HepG2 (cell line): ENCODE measurements around the gene PGS1. TPM values are rescaled to one million over a fixed set of nuclear protein-coding genes. Genes with fewer than 3 reads are reported as not detected.
A peak's percentile ranks its signal among the peaks of the same experiment; 100 is the strongest.

Source experiments
- BHLHE40 ChIP-seq: IDR thresholded peaks from 2 replicates; pipeline ENCODE4 v1.6.1; 2011; ENCODE audit warnings: low read length, improper control_type of control experiment
- JARID2 ChIP-seq: sonication (generic); formaldehyde crosslinking; IDR thresholded peaks from 2 replicates; pipeline ENCODE4 v1.8.1; 2023; ENCODE audit warnings: missing genetic modification reagents, inconsistent platforms; ENCODE audit not compliant: insufficient replicate concordance
- MED13 ChIP-seq: sonication (generic); formaldehyde crosslinking; IDR thresholded peaks from 2 replicates; pipeline ENCODE4 v1.5.0; 2020; ENCODE audit warnings: missing genetic modification reagents
- MTF1 ChIP-seq: sonication (generic); formaldehyde crosslinking; IDR thresholded peaks from 2 replicates; pipeline ENCODE4 v1.5.0; 2020; ENCODE audit warnings: missing genetic modification reagents
- NR3C1 ChIP-seq: sonication (generic); formaldehyde crosslinking; IDR thresholded peaks from 2 replicates; pipeline ENCODE4 v1.4.0; 2020; ENCODE audit warnings: missing genetic modification reagents
- POLR2A ChIP-seq, 2 experiments: IDR thresholded peaks; 2 replicates each; pipeline ENCODE4 v1.6.1; 2011; ENCODE audit warnings: low read depth in 2 of 2, low read length in 2 of 2, mild to moderate bottlenecking in 1 of 2, moderate library complexity in 1 of 2; ENCODE audit not compliant: insufficient read depth in 1 of 2
- RXRA ChIP-seq: sonication (generic); formaldehyde crosslinking; IDR thresholded peaks from 2 replicates; pipeline ENCODE4 v1.5.1; 2020; ENCODE audit warnings: missing genetic modification reagents
- SALL1 ChIP-seq: sonication (generic); formaldehyde crosslinking; IDR thresholded peaks from 2 replicates; pipeline ENCODE4 v1.8.0; 2022; ENCODE audit warnings: mild to moderate bottlenecking, missing genetic modification reagents
- SNAPC2 ChIP-seq: sonication (generic); formaldehyde crosslinking; IDR thresholded peaks from 2 replicates; pipeline ENCODE4 v1.8.1; 2022; ENCODE audit warnings: mild to moderate bottlenecking, missing genetic modification reagents
- SUZ12 ChIP-seq: fragments of 150-350 bp; IDR thresholded peaks from 2 replicates; pipeline ENCODE4 v1.6.1; 2014; ENCODE audit warnings: low read depth, low read length
- TBL1XR1 ChIP-seq: fragments of 150-350 bp; IDR thresholded peaks from 2 replicates; pipeline ENCODE4 v1.6.1; 2014; ENCODE audit warnings: borderline replicate concordance, low read length; ENCODE audit not compliant: partially characterized antibody
- TOE1 ChIP-seq: sonication (generic); formaldehyde crosslinking; IDR thresholded peaks from 2 replicates; pipeline ENCODE4 v1.4.0; 2020; ENCODE audit warnings: mild to moderate bottlenecking, missing genetic modification reagents
- ZNF224 ChIP-seq: sonication (generic); formaldehyde crosslinking; IDR thresholded peaks from 2 replicates; pipeline ENCODE4 v1.5.0; 2020; ENCODE audit warnings: mild to moderate bottlenecking, missing genetic modification reagents
- ZNF737 ChIP-seq: sonication (generic); formaldehyde crosslinking; IDR thresholded peaks from 2 replicates; pipeline ENCODE4 v1.5.0; 2020; ENCODE audit warnings: missing genetic modification reagents, mild to moderate bottlenecking, borderline replicate concordance
- polyA plus RNA-seq, 8 experiments: library from polyadenylated mRNA; depleted of rRNA in 3 of 8; stranded (reverse) in 7 of 8; unstranded in 1 of 8; fragments of >200 nt; fragmentation: Illumina TruSeq in 4 of 8; extraction: Trizol in 4 of 8; gene quantifications; 2 replicates each; pipeline versions ENCODE4 v1.2.1 to v1.2.3, GENCODE V29; 2011 to 2016; ENCODE audit warnings: low read depth in 4 of 8, missing spikeins in 1 of 8, mixed read lengths in 1 of 8; ENCODE audit not compliant: insufficient read depth in 1 of 8
- total RNA-seq, 5 experiments: library from RNA; depleted of rRNA; stranded (reverse); fragments of >200 nt; fragmentation: Illumina TruSeq; extraction: Trizol; gene quantifications; 2 replicates each; pipeline ENCODE4 v1.2.3, GENCODE V29; 2016; ENCODE audit warnings: low read depth in 1 of 5
- TF ChIP-seq, protein P1 (sequence below): sonication (generic); formaldehyde crosslinking; IDR thresholded peaks from 2 replicates; pipeline ENCODE4 v1.5.0; 2020; ENCODE audit warnings: missing genetic modification reagents
- TF ChIP-seq, protein P2 (sequence below): sonication (generic); formaldehyde crosslinking; IDR thresholded peaks from 2 replicates; pipeline ENCODE4 v1.5.1; 2020; ENCODE audit warnings: missing genetic modification reagents, mild to moderate bottlenecking, borderline replicate concordance
- TF ChIP-seq, protein P3 (sequence below): IDR thresholded peaks from 2 replicates; pipeline ENCODE4 v1.6.1; 2018; ENCODE audit warnings: missing genetic modification reagents
- TF ChIP-seq, protein P4 (sequence below): IDR thresholded peaks from 2 replicates; pipeline ENCODE4 v1.6.1; 2016
- TF ChIP-seq, protein P5 (sequence below): IDR thresholded peaks from 2 replicates; pipeline ENCODE4 v1.6.1; 2016; ENCODE audit warnings: low read depth, borderline replicate concordance
- TF ChIP-seq, protein P6 (sequence below): sonication (generic); formaldehyde crosslinking; IDR thresholded peaks from 2 replicates; pipeline ENCODE4 v1.4.0; 2020; ENCODE audit warnings: low read depth, missing genetic modification reagents

The PGS1 gene
- total and polyA plus RNA-seq, 2 of the 13 experiments (the other 11 are each of a cell fraction or from before 2014, with no cell fraction given) = 25.9 to 31.5 TPM

DNA sequence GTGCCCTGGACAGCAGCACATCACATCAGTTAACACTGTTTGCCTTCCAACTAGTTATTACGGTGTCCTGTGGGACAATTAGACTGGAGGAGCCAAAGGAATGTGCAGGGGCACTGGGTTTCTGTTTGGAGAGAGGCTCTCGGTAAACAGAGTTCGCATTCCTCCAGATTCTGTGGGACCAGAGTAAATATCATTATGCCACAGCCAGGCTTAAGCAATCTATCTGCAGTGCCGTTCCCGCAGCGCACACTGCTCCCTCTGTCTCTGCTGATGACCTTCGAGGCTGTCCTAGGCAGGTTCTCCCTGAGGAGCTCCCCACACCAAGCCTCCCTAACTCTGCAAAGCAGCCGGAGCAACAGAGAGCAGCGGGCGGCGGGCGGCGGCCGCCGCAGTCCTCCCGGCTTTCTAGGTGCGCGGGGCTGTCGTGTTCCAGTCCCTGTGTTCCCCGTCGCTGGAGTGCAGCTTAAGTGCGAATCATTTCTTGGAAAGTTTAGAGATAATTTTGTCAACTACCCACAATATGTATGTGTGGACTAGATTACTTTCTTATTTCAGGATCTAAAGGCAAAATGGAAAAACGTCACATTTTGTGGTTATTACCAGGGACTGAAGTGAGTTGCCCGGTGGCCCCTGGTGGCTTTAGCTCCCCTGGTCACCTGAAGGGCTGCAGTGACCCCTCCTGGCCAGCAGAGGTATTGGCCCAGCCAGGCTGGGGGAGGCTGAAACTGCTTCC lies 43.3 kb downstream of the PGS1 start (continued):
- TF ChIP-seq, protein P1, sequence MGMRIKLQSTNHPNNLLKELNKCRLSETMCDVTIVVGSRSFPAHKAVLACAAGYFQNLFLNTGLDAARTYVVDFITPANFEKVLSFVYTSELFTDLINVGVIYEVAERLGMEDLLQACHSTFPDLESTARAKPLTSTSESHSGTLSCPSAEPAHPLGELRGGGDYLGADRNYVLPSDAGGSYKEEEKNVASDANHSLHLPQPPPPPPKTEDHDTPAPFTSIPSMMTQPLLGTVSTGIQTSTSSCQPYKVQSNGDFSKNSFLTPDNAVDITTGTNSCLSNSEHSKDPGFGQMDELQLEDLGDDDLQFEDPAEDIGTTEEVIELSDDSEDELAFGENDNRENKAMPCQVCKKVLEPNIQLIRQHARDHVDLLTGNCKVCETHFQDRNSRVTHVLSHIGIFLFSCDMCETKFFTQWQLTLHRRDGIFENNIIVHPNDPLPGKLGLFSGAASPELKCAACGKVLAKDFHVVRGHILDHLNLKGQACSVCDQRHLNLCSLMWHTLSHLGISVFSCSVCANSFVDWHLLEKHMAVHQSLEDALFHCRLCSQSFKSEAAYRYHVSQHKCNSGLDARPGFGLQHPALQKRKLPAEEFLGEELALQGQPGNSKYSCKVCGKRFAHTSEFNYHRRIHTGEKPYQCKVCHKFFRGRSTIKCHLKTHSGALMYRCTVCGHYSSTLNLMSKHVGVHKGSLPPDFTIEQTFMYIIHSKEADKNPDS (CRISPR knock-in tag) = no peak
- TF ChIP-seq, protein P2, sequence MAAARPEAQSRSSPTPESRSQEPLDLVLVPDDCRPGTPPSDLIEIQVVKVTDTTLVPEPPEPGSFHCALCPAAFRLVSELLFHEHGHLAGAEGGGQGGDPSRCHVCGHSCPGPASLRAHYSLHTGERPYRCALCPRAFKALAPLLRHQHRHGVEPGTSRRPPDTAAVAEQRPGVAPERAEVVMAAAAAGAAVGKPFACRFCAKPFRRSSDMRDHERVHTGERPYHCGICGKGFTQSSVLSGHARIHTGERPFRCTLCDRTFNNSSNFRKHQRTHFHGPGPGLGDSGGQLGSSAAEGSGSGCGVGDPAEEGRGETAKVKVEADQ = peak; percentile 86
- TF ChIP-seq, protein P3, sequence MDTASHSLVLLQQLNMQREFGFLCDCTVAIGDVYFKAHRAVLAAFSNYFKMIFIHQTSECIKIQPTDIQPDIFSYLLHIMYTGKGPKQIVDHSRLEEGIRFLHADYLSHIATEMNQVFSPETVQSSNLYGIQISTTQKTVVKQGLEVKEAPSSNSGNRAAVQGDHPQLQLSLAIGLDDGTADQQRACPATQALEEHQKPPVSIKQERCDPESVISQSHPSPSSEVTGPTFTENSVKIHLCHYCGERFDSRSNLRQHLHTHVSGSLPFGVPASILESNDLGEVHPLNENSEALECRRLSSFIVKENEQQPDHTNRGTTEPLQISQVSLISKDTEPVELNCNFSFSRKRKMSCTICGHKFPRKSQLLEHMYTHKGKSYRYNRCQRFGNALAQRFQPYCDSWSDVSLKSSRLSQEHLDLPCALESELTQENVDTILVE (CRISPR knock-in tag) = peak; percentile 49; the same call in 1 of the 2 replicates
- TF ChIP-seq SALL1 (CRISPR knock-in tag) (peak; percentile 98), POLR2A (IDR thresholded peaks at IDR 0.05; ENCODE audit: insufficient read depth in 1 of 2, low read depth in 2 of 2, low read length in 2 of 2) (peak in 1 of 2 experiments; percentile 28; a peak in 1 of 4 replicates), SUZ12 (0 out of 2 replicates have a peak, but pooled peaks have one; percentile 7), NR3C1 (no peak), TBL1XR1 (peak; percentile 89), MTF1 (no peak), RXRA (peak; percentile 98), JARID2 (peak; percentile 77), SNAPC2 (no peak), BHLHE40 (peak; percentile 62), ZNF224 (no peak), TOE1 (CRISPR knock-in tag) (no peak), MED13 (CRISPR knock-in tag) (0 out of 2 replicates have a peak, but pooled peaks have one; percentile 74), ZNF737 (CRISPR knock-in tag) (0 out of 2 replicates have a peak, but pooled peaks have one; percentile 72)
- TF ChIP-seq, protein P4, sequence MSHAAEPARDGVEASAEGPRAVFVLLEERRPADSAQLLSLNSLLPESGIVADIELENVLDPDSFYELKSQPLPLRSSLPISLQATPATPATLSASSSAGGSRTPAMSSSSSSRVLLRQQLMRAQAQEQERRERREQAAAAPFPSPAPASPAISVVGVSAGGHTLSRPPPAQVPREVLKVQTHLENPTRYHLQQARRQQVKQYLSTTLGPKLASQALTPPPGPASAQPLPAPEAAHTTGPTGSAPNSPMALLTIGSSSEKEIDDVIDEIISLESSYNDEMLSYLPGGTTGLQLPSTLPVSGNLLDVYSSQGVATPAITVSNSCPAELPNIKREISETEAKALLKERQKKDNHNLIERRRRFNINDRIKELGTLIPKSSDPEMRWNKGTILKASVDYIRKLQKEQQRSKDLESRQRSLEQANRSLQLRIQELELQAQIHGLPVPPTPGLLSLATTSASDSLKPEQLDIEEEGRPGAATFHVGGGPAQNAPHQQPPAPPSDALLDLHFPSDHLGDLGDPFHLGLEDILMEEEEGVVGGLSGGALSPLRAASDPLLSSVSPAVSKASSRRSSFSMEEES = peak; percentile 86
- TF ChIP-seq, protein P5, sequence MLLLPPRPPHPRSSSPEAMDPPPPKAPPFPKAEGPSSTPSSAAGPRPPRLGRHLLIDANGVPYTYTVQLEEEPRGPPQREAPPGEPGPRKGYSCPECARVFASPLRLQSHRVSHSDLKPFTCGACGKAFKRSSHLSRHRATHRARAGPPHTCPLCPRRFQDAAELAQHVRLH (CRISPR knock-in tag) = peak; percentile 93
- TF ChIP-seq, protein P6, sequence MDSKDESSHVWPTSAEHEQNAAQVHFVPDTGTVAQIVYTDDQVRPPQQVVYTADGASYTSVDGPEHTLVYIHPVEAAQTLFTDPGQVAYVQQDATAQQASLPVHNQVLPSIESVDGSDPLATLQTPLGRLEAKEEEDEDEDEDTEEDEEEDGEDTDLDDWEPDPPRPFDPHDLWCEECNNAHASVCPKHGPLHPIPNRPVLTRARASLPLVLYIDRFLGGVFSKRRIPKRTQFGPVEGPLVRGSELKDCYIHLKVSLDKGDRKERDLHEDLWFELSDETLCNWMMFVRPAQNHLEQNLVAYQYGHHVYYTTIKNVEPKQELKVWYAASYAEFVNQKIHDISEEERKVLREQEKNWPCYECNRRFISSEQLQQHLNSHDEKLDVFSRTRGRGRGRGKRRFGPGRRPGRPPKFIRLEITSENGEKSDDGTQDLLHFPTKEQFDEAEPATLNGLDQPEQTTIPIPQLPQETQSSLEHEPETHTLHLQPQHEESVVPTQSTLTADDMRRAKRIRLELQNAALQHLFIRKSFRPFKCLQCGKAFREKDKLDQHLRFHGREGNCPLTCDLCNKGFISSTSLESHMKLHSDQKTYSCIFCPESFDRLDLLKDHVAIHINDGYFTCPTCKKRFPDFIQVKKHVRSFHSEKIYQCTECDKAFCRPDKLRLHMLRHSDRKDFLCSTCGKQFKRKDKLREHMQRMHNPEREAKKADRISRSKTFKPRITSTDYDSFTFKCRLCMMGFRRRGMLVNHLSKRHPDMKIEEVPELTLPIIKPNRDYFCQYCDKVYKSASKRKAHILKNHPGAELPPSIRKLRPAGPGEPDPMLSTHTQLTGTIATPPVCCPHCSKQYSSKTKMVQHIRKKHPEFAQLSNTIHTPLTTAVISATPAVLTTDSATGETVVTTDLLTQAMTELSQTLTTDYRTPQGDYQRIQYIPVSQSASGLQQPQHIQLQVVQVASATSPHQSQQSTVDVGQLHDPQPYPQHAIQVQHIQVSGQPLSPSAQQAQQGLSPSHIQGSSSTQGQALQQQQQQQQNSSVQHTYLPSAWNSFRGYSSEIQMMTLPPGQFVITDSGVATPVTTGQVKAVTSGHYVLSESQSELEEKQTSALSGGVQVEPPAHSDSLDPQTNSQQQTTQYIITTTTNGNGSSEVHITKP (CRISPR knock-in tag) = peak; percentile 56; the same call in 1 of the 2 replicates
